ENCODE data around the gene WSB1. TPM values are rescaled to one million over a fixed set of nuclear protein-coding genes. Genes with fewer than 3 reads are reported as not detected.

Gene WSB1
- total and polyA plus RNA-seq, 8 donors, result 15.7 to 531 (median 113) TPM

GRCh38 chr17:27341041-27341471, 47.1 kb downstream of the WSB1 start:
- H3K9me3 ChIP-seq, result no peaks in the 10 kb centered on the region
- TF ChIP-seq, protein P1, sequence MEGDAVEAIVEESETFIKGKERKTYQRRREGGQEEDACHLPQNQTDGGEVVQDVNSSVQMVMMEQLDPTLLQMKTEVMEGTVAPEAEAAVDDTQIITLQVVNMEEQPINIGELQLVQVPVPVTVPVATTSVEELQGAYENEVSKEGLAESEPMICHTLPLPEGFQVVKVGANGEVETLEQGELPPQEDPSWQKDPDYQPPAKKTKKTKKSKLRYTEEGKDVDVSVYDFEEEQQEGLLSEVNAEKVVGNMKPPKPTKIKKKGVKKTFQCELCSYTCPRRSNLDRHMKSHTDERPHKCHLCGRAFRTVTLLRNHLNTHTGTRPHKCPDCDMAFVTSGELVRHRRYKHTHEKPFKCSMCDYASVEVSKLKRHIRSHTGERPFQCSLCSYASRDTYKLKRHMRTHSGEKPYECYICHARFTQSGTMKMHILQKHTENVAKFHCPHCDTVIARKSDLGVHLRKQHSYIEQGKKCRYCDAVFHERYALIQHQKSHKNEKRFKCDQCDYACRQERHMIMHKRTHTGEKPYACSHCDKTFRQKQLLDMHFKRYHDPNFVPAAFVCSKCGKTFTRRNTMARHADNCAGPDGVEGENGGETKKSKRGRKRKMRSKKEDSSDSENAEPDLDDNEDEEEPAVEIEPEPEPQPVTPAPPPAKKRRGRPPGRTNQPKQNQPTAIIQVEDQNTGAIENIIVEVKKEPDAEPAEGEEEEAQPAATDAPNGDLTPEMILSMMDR (IDR thresholded peaks at IDR 0.05), result no peak
- no peak for TF ChIP-seq EP300 (IDR thresholded peaks at IDR 0.05)
- no peak for TF ChIP-seq POLR2A (IDR thresholded peaks at IDR 0.05)
- no peak for TF ChIP-seq POLR2AphosphoS5 (IDR thresholded peaks at IDR 0.05)
- H3K27me3 ChIP-seq, result no peaks in the 10 kb centered on the region
- no peak overlapping the region for H3K4me3 ChIP-seq
- no peak overlapping the region for H3K27ac ChIP-seq
- no peaks in the 10 kb centered on the region for H3K36me3 ChIP-seq
- WGBS, 5 donors, result 35 to 55% (median 41%) methylated on average over 4 of the region's 4 CpGs
- peaks cover 0 to 28% (median 5%) of the 10 kb centered on the region in 4 donors for H3K4me1 ChIP-seq
- intact Hi-C loops (cut with DNase I; ENCODE audit: low total_unique reads), result loop anchor here (5.0 kb wide), 2 partner anchors 99 to 111 kb away; no protein-coding TSS in a partner anchor
- DNase-seq, result no peak

DNA sequence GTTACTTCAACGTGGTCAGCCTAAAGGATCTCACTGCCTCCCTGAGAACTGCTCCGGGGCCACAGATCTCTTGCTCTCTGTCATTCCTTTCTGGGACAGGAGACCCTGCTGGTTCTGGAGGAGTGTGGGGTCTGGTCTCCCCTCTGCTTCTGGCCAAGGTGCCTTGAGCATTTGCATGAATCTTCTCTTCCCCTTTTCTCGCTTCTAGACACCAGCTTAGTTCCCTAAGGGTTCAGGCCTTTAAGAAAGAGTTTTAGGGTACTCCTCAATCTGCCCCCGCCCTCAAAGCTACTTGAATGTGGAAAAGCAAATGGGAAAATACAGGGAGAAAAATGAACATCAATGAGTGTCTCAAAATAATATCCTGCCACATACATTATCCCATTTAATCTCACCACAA, 48.1 kb downstream of the WSB1 start:
- no peak for DNase-seq
- H3K4me1 ChIP-seq, result peaks cover 0 to 28% (median 5%) of the 10 kb centered on the region in 4 donors
- WGBS, 5 donors, result 86 to 96% (median 88%) methylated on average over 4 of the region's 4 CpGs
- H3K27me3 ChIP-seq, result no peaks in the 10 kb centered on the region
- no peaks in the 10 kb centered on the region for H3K9me3 ChIP-seq
- TF ChIP-seq POLR2A (IDR thresholded peaks at IDR 0.05) (no peak), POLR2AphosphoS5 (IDR thresholded peaks at IDR 0.05) (no peak), EP300 (IDR thresholded peaks at IDR 0.05) (no peak)
- TF ChIP-seq, protein P1 (IDR thresholded peaks at IDR 0.05), result no peak
- intact Hi-C loops (cut with DNase I; ENCODE audit: low total_unique reads), result loop anchor here (5.0 kb wide), 2 partner anchors 100 to 110 kb away; no protein-coding TSS in a partner anchor
- H3K27ac ChIP-seq, result no peak overlapping the region
- no peaks in the 10 kb centered on the region for H3K36me3 ChIP-seq
- no peak overlapping the region for H3K4me3 ChIP-seq

DNA sequence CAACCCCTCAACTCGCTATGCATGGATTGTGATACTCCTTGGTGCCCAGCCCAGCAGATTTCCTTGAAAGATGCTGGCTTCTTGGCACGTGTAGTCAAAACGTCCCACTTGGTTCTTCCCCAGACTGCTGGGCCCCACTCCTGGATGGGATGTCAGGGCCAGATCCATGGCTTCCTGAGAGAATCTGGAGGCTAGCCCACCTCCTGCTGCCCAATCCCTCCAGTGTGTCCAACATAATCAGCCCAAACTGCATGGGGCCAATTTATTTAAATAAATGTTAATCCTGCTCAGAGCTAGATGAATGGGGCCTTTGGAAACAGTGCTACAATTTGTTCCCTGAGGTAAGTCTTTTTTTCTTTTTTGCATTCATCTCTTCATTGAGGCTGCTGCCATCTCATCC, 49.4 kb downstream of the WSB1 start:
- Histone ChIP-seq H3K27me3 (no peaks in the 10 kb centered on the region), H3K4me3 (no peak overlapping the region), H3K36me3 (no peaks in the 10 kb centered on the region), H3K27ac (no peak overlapping the region), H3K9me3 (no peaks in the 10 kb centered on the region), H3K4me1 (peaks cover 0 to 32% (median 5%) of the 10 kb centered on the region in 4 donors)
- no peak for TF ChIP-seq POLR2A (IDR thresholded peaks at IDR 0.05)
- no peak for TF ChIP-seq EP300 (IDR thresholded peaks at IDR 0.05)
- TF ChIP-seq, protein P1 (IDR thresholded peaks at IDR 0.05), result no peak
- TF ChIP-seq POLR2AphosphoS5 (IDR thresholded peaks at IDR 0.05), result no peak
- intact Hi-C loops (cut with DNase I; ENCODE audit: low total_unique reads), result loop anchor here (5.0 kb wide), 2 partner anchors 101 to 109 kb away; no protein-coding TSS in a partner anchor
- WGBS, 5 donors, result 60 to 89% (median 76%) methylated on average over 3 of the region's 3 CpGs
- no peak for DNase-seq

DNA sequence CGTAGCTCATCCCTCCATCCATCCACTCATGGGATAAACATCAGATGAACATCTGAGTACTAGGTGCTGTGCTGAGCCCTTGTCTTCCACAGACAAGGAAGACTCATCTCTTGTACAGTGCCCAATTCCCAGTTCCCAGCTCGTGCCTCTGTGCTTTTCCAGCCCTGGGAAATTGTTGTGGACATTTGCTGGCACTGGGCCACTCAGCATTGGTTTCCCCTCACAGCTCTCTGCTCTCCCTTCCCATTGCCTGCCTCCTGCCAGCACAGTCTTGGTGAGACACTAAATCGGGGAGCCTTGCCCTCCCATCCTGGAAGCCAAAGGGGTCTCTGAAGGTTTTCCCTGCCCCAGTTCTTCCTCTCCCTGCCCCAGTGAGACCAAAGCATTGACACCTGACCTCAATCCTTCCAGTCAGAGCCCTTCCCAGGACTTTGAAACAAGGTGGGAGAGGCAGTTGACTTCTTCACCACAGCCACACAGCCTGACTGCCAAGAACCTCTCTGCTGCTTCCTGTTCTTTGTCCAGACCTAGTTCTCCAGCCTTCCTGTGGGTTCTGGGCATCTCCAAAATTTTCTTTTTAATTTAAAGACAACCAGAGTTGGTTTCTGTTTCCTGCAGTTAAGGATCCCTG, 50.2 kb downstream of the WSB1 start:
- H3K9me3 ChIP-seq, result no peaks in the 10 kb centered on the region
- no peak overlapping the region for H3K4me3 ChIP-seq
- no peaks in the 10 kb centered on the region for H3K27me3 ChIP-seq
- peaks cover 0 to 40% (median 11%) of the 10 kb centered on the region in 4 donors for H3K4me1 ChIP-seq
- no peak for DNase-seq
- TF ChIP-seq POLR2AphosphoS5 (IDR thresholded peaks at IDR 0.05) (no peak), POLR2A (IDR thresholded peaks at IDR 0.05) (no peak), EP300 (IDR thresholded peaks at IDR 0.05) (no peak)
- TF ChIP-seq, protein P1 (IDR thresholded peaks at IDR 0.05), result no peak
- peak overlapping the region; percentile 3 to 52 (median 19) for H3K27ac ChIP-seq
- intact Hi-C loops (cut with DNase I; ENCODE audit: low total_unique reads), result loop anchor here (5.0 kb wide), 2 partner anchors 102 to 108 kb away; no protein-coding TSS in a partner anchor
- 35 to 81% (median 56%) methylated on average over 3 of the region's 3 CpGs for WGBS, 5 donors
- no peaks in the 10 kb centered on the region for H3K36me3 ChIP-seq

All from stomach (tissue), 9 donors.